HepG2 (cell line): Measurements from ENCODE around the gene HOXD4. TPM values are rescaled to one million over a fixed set of nuclear protein-coding genes. Genes with fewer than 3 reads are reported as not detected.
A peak's percentile ranks its signal among the peaks of the same experiment; 100 is the strongest.

Experiments used
- ATF5 ChIP-seq: sonication (generic); formaldehyde crosslinking; IDR thresholded peaks from 2 replicates; pipeline ENCODE4 v1.4.0; 2020; ENCODE audit warnings: mild to moderate bottlenecking, low read depth, missing genetic modification reagents
- FOXP1 ChIP-seq, 2 experiments: fragments of 450-650 bp in 1 of 2; IDR thresholded peaks; 2 replicates each; pipeline ENCODE4 v1.6.1; 2017 to 2018; ENCODE audit warnings: antibody characterized with exemption in 1 of 2
- ISL2 ChIP-seq: sonication (generic); formaldehyde crosslinking; IDR thresholded peaks from 2 replicates; pipeline ENCODE4 v1.5.0; 2020; ENCODE audit warnings: missing genetic modification reagents
- JARID2 ChIP-seq: sonication (generic); formaldehyde crosslinking; IDR thresholded peaks from 2 replicates; pipeline ENCODE4 v1.8.1; 2023; ENCODE audit warnings: missing genetic modification reagents, inconsistent platforms; ENCODE audit not compliant: insufficient replicate concordance
- MATR3 ChIP-seq: sonication (generic); formaldehyde crosslinking; IDR thresholded peaks from 2 replicates; pipeline ENCODE4 v1.4.0; 2020; ENCODE audit warnings: missing genetic modification reagents
- MTA3 ChIP-seq: sonication (generic); formaldehyde crosslinking; IDR thresholded peaks from 2 replicates; pipeline ENCODE4 v1.4.0; 2020; ENCODE audit warnings: missing genetic modification reagents
- NR2F6 ChIP-seq, 2 experiments: IDR thresholded peaks; 2 replicates each; pipeline ENCODE4 v1.6.1; 2016; ENCODE audit warnings: antibody characterized with exemption in 1 of 2, mild to moderate bottlenecking in 1 of 2
- TBL1XR1 ChIP-seq: fragments of 150-350 bp; IDR thresholded peaks from 2 replicates; pipeline ENCODE4 v1.6.1; 2014; ENCODE audit warnings: borderline replicate concordance, low read length; ENCODE audit not compliant: partially characterized antibody
- THYN1 ChIP-seq: sonication (generic); formaldehyde crosslinking; IDR thresholded peaks from 2 replicates; pipeline ENCODE4 v1.8.1; 2023; ENCODE audit warnings: low read depth, mild to moderate bottlenecking, moderate library complexity, missing genetic modification reagents, borderline replicate concordance
- ZFP36L2 ChIP-seq: sonication (generic); formaldehyde crosslinking; IDR thresholded peaks from 2 replicates; pipeline ENCODE4 v1.4.0; 2020; ENCODE audit warnings: missing genetic modification reagents
- ZFY ChIP-seq: sonication (generic); formaldehyde crosslinking; IDR thresholded peaks from 2 replicates; pipeline ENCODE4 v1.4.0; 2020; ENCODE audit warnings: missing genetic modification reagents
- ZKSCAN5 ChIP-seq: sonication (generic); formaldehyde crosslinking; IDR thresholded peaks from 2 replicates; pipeline ENCODE4 v1.5.1; 2020; ENCODE audit warnings: mild to moderate bottlenecking, missing genetic modification reagents
- ZNF484 ChIP-seq: sonication (generic); formaldehyde crosslinking; IDR thresholded peaks from 2 replicates; pipeline ENCODE4 v1.5.1; 2020; ENCODE audit warnings: mild to moderate bottlenecking, low read depth, missing genetic modification reagents, borderline replicate concordance
- ZNF543 ChIP-seq: sonication (generic); formaldehyde crosslinking; IDR thresholded peaks from 2 replicates; pipeline ENCODE4 v1.4.0; 2020; ENCODE audit warnings: mild to moderate bottlenecking, missing genetic modification reagents
- ZNF773 ChIP-seq: sonication (generic); formaldehyde crosslinking; IDR thresholded peaks from 2 replicates; pipeline ENCODE4 v1.4.0; 2020; ENCODE audit warnings: missing genetic modification reagents, borderline replicate concordance
- ZZZ3 ChIP-seq: sonication (generic); formaldehyde crosslinking; IDR thresholded peaks from 2 replicates; pipeline ENCODE4 v1.4.0; 2020; ENCODE audit warnings: missing genetic modification reagents, mild to moderate bottlenecking, borderline replicate concordance
- polyA plus RNA-seq, 8 experiments: library from polyadenylated mRNA; depleted of rRNA in 3 of 8; stranded (reverse) in 7 of 8; unstranded in 1 of 8; fragments of >200 nt; fragmentation: Illumina TruSeq in 4 of 8; extraction: Trizol in 4 of 8; gene quantifications; 2 replicates each; pipeline versions ENCODE4 v1.2.1 to v1.2.3, GENCODE V29; 2011 to 2016; ENCODE audit warnings: low read depth in 4 of 8, missing spikeins in 1 of 8, mixed read lengths in 1 of 8; ENCODE audit not compliant: insufficient read depth in 1 of 8
- total RNA-seq, 5 experiments: library from RNA; depleted of rRNA; stranded (reverse); fragments of >200 nt; fragmentation: Illumina TruSeq; extraction: Trizol; gene quantifications; 2 replicates each; pipeline ENCODE4 v1.2.3, GENCODE V29; 2016; ENCODE audit warnings: low read depth in 1 of 5
- TF ChIP-seq, protein P1 (sequence below): IDR thresholded peaks from 2 replicates; pipeline ENCODE4 v1.6.1; 2016; ENCODE audit warnings: low read depth, missing genetic modification reagents, missing compliant biosample characterization
- TF ChIP-seq, protein P2 (sequence below): sonication (generic); formaldehyde crosslinking; IDR thresholded peaks from 2 replicates; pipeline ENCODE4 v1.4.0; 2020; ENCODE audit warnings: missing genetic modification reagents
- TF ChIP-seq, protein P3 (sequence below): sonication (generic); formaldehyde crosslinking; IDR thresholded peaks from 2 replicates; pipeline ENCODE4 v1.4.0; 2020; ENCODE audit warnings: missing genetic modification reagents

HOXD4 gene
- total and polyA plus RNA-seq, 2 of the 13 experiments (the other 11 are each of a cell fraction or from before 2014, with no cell fraction given), result not detected

GRCh38 chr2:176140513-176141317 lies 10.6 kb upstream of the HOXD4 start (continued):
- TF ChIP-seq, protein P1, sequence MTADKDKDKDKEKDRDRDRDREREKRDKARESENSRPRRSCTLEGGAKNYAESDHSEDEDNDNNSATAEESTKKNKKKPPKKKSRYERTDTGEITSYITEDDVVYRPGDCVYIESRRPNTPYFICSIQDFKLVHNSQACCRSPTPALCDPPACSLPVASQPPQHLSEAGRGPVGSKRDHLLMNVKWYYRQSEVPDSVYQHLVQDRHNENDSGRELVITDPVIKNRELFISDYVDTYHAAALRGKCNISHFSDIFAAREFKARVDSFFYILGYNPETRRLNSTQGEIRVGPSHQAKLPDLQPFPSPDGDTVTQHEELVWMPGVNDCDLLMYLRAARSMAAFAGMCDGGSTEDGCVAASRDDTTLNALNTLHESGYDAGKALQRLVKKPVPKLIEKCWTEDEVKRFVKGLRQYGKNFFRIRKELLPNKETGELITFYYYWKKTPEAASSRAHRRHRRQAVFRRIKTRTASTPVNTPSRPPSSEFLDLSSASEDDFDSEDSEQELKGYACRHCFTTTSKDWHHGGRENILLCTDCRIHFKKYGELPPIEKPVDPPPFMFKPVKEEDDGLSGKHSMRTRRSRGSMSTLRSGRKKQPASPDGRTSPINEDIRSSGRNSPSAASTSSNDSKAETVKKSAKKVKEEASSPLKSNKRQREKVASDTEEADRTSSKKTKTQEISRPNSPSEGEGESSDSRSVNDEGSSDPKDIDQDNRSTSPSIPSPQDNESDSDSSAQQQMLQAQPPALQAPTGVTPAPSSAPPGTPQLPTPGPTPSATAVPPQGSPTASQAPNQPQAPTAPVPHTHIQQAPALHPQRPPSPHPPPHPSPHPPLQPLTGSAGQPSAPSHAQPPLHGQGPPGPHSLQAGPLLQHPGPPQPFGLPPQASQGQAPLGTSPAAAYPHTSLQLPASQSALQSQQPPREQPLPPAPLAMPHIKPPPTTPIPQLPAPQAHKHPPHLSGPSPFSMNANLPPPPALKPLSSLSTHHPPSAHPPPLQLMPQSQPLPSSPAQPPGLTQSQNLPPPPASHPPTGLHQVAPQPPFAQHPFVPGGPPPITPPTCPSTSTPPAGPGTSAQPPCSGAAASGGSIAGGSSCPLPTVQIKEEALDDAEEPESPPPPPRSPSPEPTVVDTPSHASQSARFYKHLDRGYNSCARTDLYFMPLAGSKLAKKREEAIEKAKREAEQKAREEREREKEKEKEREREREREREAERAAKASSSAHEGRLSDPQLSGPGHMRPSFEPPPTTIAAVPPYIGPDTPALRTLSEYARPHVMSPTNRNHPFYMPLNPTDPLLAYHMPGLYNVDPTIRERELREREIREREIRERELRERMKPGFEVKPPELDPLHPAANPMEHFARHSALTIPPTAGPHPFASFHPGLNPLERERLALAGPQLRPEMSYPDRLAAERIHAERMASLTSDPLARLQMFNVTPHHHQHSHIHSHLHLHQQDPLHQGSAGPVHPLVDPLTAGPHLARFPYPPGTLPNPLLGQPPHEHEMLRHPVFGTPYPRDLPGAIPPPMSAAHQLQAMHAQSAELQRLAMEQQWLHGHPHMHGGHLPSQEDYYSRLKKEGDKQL (CRISPR knock-in tag), result no peak
- TF ChIP-seq, protein P2, sequence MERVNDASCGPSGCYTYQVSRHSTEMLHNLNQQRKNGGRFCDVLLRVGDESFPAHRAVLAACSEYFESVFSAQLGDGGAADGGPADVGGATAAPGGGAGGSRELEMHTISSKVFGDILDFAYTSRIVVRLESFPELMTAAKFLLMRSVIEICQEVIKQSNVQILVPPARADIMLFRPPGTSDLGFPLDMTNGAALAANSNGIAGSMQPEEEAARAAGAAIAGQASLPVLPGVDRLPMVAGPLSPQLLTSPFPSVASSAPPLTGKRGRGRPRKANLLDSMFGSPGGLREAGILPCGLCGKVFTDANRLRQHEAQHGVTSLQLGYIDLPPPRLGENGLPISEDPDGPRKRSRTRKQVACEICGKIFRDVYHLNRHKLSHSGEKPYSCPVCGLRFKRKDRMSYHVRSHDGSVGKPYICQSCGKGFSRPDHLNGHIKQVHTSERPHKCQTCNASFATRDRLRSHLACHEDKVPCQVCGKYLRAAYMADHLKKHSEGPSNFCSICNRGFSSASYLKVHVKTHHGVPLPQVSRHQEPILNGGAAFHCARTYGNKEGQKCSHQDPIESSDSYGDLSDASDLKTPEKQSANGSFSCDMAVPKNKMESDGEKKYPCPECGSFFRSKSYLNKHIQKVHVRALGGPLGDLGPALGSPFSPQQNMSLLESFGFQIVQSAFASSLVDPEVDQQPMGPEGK, result peak; percentile 73
- TF ChIP-seq ISL2 (CRISPR knock-in tag) (no peak; the same call in 1 of the 2 replicates), ZNF484 (CRISPR knock-in tag) (no peak), MTA3 (CRISPR knock-in tag) (no peak), ZFP36L2 (CRISPR knock-in tag) (no peak), FOXP1 (IDR thresholded peaks at IDR 0.05) (no peak), FOXP1 (CRISPR knock-in tag; IDR thresholded peaks at IDR 0.05) (no peak), ZKSCAN5 (CRISPR knock-in tag) (no peak), ZNF773 (no peak), THYN1 (CRISPR knock-in tag) (no peak), MATR3 (CRISPR knock-in tag) (no peak), ZZZ3 (CRISPR knock-in tag) (no peak; the same call in 1 of the 2 replicates), ATF5 (CRISPR knock-in tag) (no peak), NR2F6 (IDR thresholded peaks at IDR 0.05) (no peak), NR2F6 (CRISPR knock-in tag; IDR thresholded peaks at IDR 0.05) (peak; percentile 51; the same call in 1 of the 2 replicates), JARID2 (peak; percentile 91), TBL1XR1 (no peak), ZNF543 (CRISPR knock-in tag) (no peak; the same call in 1 of the 2 replicates), ZFY (CRISPR knock-in tag) (0 out of 2 replicates have a peak, but pooled peaks have one; percentile 55)
- TF ChIP-seq, protein P3, sequence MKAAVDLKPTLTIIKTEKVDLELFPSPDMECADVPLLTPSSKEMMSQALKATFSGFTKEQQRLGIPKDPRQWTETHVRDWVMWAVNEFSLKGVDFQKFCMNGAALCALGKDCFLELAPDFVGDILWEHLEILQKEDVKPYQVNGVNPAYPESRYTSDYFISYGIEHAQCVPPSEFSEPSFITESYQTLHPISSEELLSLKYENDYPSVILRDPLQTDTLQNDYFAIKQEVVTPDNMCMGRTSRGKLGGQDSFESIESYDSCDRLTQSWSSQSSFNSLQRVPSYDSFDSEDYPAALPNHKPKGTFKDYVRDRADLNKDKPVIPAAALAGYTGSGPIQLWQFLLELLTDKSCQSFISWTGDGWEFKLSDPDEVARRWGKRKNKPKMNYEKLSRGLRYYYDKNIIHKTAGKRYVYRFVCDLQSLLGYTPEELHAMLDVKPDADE (CRISPR knock-in tag), result no peak
